ENCODE data around the gene GLG1.

DNA sequence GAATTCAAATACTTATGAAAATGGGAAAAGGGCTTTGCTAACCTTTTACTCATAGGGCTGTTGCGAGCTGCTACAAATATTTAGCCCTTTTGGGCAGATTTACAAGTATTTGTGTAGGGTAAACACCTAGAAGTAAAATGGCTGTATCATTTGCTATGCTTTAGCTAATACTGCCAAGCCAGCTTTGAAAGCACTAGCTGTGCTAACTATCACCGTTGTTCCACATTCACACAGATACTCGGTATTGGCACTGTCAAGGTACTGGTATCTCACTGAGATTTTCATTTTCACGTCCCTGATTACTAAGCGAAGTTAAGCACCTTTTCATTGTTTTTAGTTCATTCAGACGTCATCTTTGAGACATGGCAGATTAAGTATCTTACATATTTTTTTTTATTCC, 84.8 kb downstream of the GLG1 start:
- no peak for TF ChIP-seq POLR2A (IDR thresholded peaks at IDR 0.05)
- TF ChIP-seq, protein P1, sequence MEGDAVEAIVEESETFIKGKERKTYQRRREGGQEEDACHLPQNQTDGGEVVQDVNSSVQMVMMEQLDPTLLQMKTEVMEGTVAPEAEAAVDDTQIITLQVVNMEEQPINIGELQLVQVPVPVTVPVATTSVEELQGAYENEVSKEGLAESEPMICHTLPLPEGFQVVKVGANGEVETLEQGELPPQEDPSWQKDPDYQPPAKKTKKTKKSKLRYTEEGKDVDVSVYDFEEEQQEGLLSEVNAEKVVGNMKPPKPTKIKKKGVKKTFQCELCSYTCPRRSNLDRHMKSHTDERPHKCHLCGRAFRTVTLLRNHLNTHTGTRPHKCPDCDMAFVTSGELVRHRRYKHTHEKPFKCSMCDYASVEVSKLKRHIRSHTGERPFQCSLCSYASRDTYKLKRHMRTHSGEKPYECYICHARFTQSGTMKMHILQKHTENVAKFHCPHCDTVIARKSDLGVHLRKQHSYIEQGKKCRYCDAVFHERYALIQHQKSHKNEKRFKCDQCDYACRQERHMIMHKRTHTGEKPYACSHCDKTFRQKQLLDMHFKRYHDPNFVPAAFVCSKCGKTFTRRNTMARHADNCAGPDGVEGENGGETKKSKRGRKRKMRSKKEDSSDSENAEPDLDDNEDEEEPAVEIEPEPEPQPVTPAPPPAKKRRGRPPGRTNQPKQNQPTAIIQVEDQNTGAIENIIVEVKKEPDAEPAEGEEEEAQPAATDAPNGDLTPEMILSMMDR (IDR thresholded peaks at IDR 0.05) = no peak

Data from breast epithelium (tissue), 3 donors.